ENCODE measurements around the gene RASA4.
"Not testable (repeated sequence)": the region's sequence is repeated elsewhere in the genome, so short reads cannot be mapped to it uniquely, and the experiment has no call there.

The RASA4 gene

GRCh38 chr7:102609734-102610133 is 6.8 kb downstream of the RASA4 start:
- not testable (repeated sequence) for H3K4me3 ChIP-seq, H3K27ac ChIP-seq

GRCh38 chr7:102606848-102607247 is 9.7 kb downstream of the RASA4 start:
- H3K4me3 ChIP-seq, H3K27ac ChIP-seq: not testable (repeated sequence)

GRCh38 chr7:102604431-102605145 is 12.0 kb downstream of the RASA4 start:
- H3K27ac ChIP-seq, H3K4me3 ChIP-seq: not testable (repeated sequence)

GRCh38 chr7:102602317-102602716 is 14.2 kb downstream of the RASA4 start:
- not testable (repeated sequence) for H3K4me3 ChIP-seq, H3K27ac ChIP-seq

GRCh38 chr7:102599699-102600098 is 16.9 kb downstream of the RASA4 start:
- H3K4me3 ChIP-seq, H3K27ac ChIP-seq: not testable (repeated sequence)

- not testable (repeated sequence) for H3K4me3 ChIP-seq
Measured at GRCh38 chr7:102596036-102596435, 20.5 kb downstream of the RASA4 start.

GRCh38 chr7:102593637-102594334 is 22.8 kb downstream of the RASA4 start:
- not testable (repeated sequence) for H3K27ac ChIP-seq, H3K4me3 ChIP-seq

More at GRCh38 chr7:102596036-102596435, 20.5 kb downstream of the RASA4 start:
- H3K27ac ChIP-seq, result not testable (repeated sequence)

GRCh38 chr7:102592477-102593019 is 24.0 kb downstream of the RASA4 start:
- not testable (repeated sequence) for H3K27ac ChIP-seq, H3K4me3 ChIP-seq

- H3K4me3 ChIP-seq, H3K27ac ChIP-seq: not testable (repeated sequence)
Measured at GRCh38 chr7:102589857-102590256, 26.7 kb downstream of the RASA4 start.

- not testable (repeated sequence) for H3K27ac ChIP-seq, H3K4me3 ChIP-seq
Measured at GRCh38 chr7:102583495-102583894, 33.1 kb downstream of the RASA4 start.

GRCh38 chr7:102581722-102582121 is 34.8 kb downstream of the RASA4 start:
- H3K4me3 ChIP-seq, H3K27ac ChIP-seq: not testable (repeated sequence)

GRCh38 chr7:102578486-102578885 is 38.1 kb downstream of the RASA4 start:
- not testable (repeated sequence) for H3K27ac ChIP-seq

GRCh38 chr7:102577315-102578240 is 39.0 kb downstream of the RASA4 start:
- H3K4me3 ChIP-seq, H3K27ac ChIP-seq: not testable (repeated sequence)

More at GRCh38 chr7:102578486-102578885, 38.1 kb downstream of the RASA4 start:
- H3K4me3 ChIP-seq, result not testable (repeated sequence)

- H3K4me3 ChIP-seq, H3K27ac ChIP-seq: not testable (repeated sequence)
Measured at GRCh38 chr7:102576363-102576762, 40.2 kb downstream of the RASA4 start.

GRCh38 chr7:102574607-102575006 is 41.9 kb downstream of the RASA4 start:
- not testable (repeated sequence) for H3K4me3 ChIP-seq, H3K27ac ChIP-seq

- Histone ChIP-seq H3K27ac (peak within 1 kb of the TSS; percentile 13 to 97 (median 86)), H3K4me3 (peak within 1 kb of the TSS; percentile 53 to 92 (median 76))
Measured at GRCh38 chr7:102572261-102573239, 44.0 kb downstream of the RASA4 start, which contains the start of gene POLR2J3. Gene POLR2J3 (minus strand): TSS chr7:102572583. CDS start chr7:102572521, 62 bp downstream.

- H3K4me3 ChIP-seq, H3K27ac ChIP-seq: not testable (repeated sequence)
Measured at GRCh38 chr7:102568620-102569019, 47.9 kb downstream of the RASA4 start.

- H3K4me3 ChIP-seq, H3K27ac ChIP-seq: not testable (repeated sequence)
Measured at GRCh38 chr7:102550808-102551422, 65.6 kb downstream of the RASA4 start, which contains the start of gene SPDYE2. Gene SPDYE2 (plus strand): TSS chr7:102551226. CDS start chr7:102553256, 2,030 bp downstream.
